HepG2 (cell line): ENCODE data around the gene RNH1. TPM values are rescaled to one million over a fixed set of nuclear protein-coding genes. Genes with fewer than 3 reads are reported as not detected.

ENCODE experiments used
- CREM ChIP-seq, 2 experiments: sonication (generic) in 1 of 2; formaldehyde crosslinking in 1 of 2; IDR thresholded peaks; 2 replicates each; pipeline versions ENCODE4 v1.4.0 to v1.6.1; 2016 to 2020; ENCODE audit warnings: antibody characterized with exemption in 1 of 2, mild to moderate bottlenecking in 1 of 2, missing genetic modification reagents in 1 of 2
- DPF2 ChIP-seq: sonication (generic); formaldehyde crosslinking; IDR thresholded peaks from 2 replicates; pipeline ENCODE4 v1.4.0; 2020; ENCODE audit warnings: mild to moderate bottlenecking, low read depth, missing genetic modification reagents, borderline replicate concordance
- EEA1 ChIP-seq: sonication (generic); formaldehyde crosslinking; IDR thresholded peaks from 2 replicates; pipeline ENCODE4 v1.5.1; 2020; ENCODE audit warnings: mild to moderate bottlenecking, missing genetic modification reagents, borderline replicate concordance
- ETV5 ChIP-seq: IDR thresholded peaks from 2 replicates; pipeline ENCODE4 v1.6.1; 2018; ENCODE audit warnings: missing biosample characterization, missing genetic modification reagents, inconsistent platforms, borderline replicate concordance
- FOXA1 ChIP-seq, 2 experiments: fragments of 450-650 bp in 1 of 2; sonication (generic) in 1 of 2; formaldehyde crosslinking in 1 of 2; IDR thresholded peaks; 2 replicates each; pipeline versions ENCODE4 v1.4.0 to v1.6.1; 2016 to 2020; ENCODE audit warnings: missing genetic modification reagents in 1 of 2
- HDAC1 ChIP-seq: sonication (generic); formaldehyde crosslinking; IDR thresholded peaks from 2 replicates; pipeline ENCODE4 v1.5.1; 2020; ENCODE audit warnings: mild to moderate bottlenecking, missing genetic modification reagents
- HOXA3 ChIP-seq: sonication (generic); formaldehyde crosslinking; IDR thresholded peaks from 2 replicates; pipeline ENCODE4 v1.5.0; 2020; ENCODE audit warnings: missing genetic modification reagents
- IRF2 ChIP-seq: IDR thresholded peaks from 2 replicates; pipeline ENCODE4 v1.6.1; 2018; ENCODE audit warnings: missing genetic modification reagents, missing compliant biosample characterization
- MAZ ChIP-seq, 2 experiments: sonication (generic) in 1 of 2; formaldehyde crosslinking in 1 of 2; IDR thresholded peaks; 2 replicates each; pipeline versions ENCODE4 v1.5.0 to v1.6.1; 2012 to 2020; ENCODE audit warnings: low read depth in 2 of 2, mild to moderate bottlenecking in 2 of 2, borderline replicate concordance in 1 of 2, improper control_type of control experiment in 1 of 2, low read length in 1 of 2, missing genetic modification reagents in 1 of 2, moderate library complexity in 1 of 2
- PLRG1 ChIP-seq: fragments of 450-650 bp; conservative IDR thresholded peaks from 2 replicates; pipeline ENCODE4 v1.6.1; 2016
- SP1 ChIP-seq, 2 experiments: fragments of 450-650 bp in 1 of 2; sonication (generic) in 1 of 2; formaldehyde crosslinking in 1 of 2; IDR thresholded peaks; 2 replicates each; pipeline versions ENCODE4 v1.4.0 to v1.6.1; 2016 to 2020; ENCODE audit warnings: missing genetic modification reagents in 1 of 2
- SP140L ChIP-seq: sonication (generic); formaldehyde crosslinking; IDR thresholded peaks from 2 replicates; pipeline ENCODE4 v1.4.0; 2020; ENCODE audit warnings: missing genetic modification reagents, borderline replicate concordance
- ZKSCAN5 ChIP-seq: sonication (generic); formaldehyde crosslinking; IDR thresholded peaks from 2 replicates; pipeline ENCODE4 v1.5.1; 2020; ENCODE audit warnings: mild to moderate bottlenecking, missing genetic modification reagents
- ZNF335 ChIP-seq: sonication (generic); formaldehyde crosslinking; IDR thresholded peaks from 2 replicates; pipeline ENCODE4 v1.4.0; 2020; ENCODE audit warnings: missing genetic modification reagents
- ZNF556 ChIP-seq: sonication (generic); formaldehyde crosslinking; IDR thresholded peaks from 2 replicates; pipeline ENCODE4 v1.4.0; 2020; ENCODE audit warnings: mild to moderate bottlenecking, missing genetic modification reagents, borderline replicate concordance
- ZNF564 ChIP-seq: sonication (generic); formaldehyde crosslinking; IDR thresholded peaks from 2 replicates; pipeline ENCODE4 v1.8.1; 2023; ENCODE audit warnings: mild to moderate bottlenecking, missing genetic modification reagents
- ZNF660 ChIP-seq: sonication (generic); formaldehyde crosslinking; IDR thresholded peaks from 2 replicates; pipeline ENCODE4 v1.5.1; 2020; ENCODE audit warnings: mild to moderate bottlenecking, low read depth, missing genetic modification reagents, borderline replicate concordance
- ZSCAN31 ChIP-seq: sonication (generic); formaldehyde crosslinking; IDR thresholded peaks from 2 replicates; pipeline ENCODE4 v1.5.0; 2020; ENCODE audit warnings: low read depth, mild to moderate bottlenecking, missing genetic modification reagents
- polyA plus RNA-seq, 8 experiments: library from polyadenylated mRNA; depleted of rRNA in 3 of 8; stranded (reverse) in 7 of 8; unstranded in 1 of 8; fragments of >200 nt; fragmentation: Illumina TruSeq in 4 of 8; extraction: Trizol in 4 of 8; gene quantifications; 2 replicates each; pipeline versions ENCODE4 v1.2.1 to v1.2.3, GENCODE V29; 2011 to 2016; ENCODE audit warnings: low read depth in 4 of 8, missing spikeins in 1 of 8, mixed read lengths in 1 of 8; ENCODE audit not compliant: insufficient read depth in 1 of 8
- total RNA-seq, 5 experiments: library from RNA; depleted of rRNA; stranded (reverse); fragments of >200 nt; fragmentation: Illumina TruSeq; extraction: Trizol; gene quantifications; 2 replicates each; pipeline ENCODE4 v1.2.3, GENCODE V29; 2016; ENCODE audit warnings: low read depth in 1 of 5
- TF ChIP-seq, protein P1 (sequence below): sonication (generic); formaldehyde crosslinking; IDR thresholded peaks from 2 replicates; pipeline ENCODE4 v1.8.0; 2023; ENCODE audit warnings: mild to moderate bottlenecking, missing genetic modification reagents
- TF ChIP-seq, protein P2 (sequence below): IDR thresholded peaks from 2 replicates; pipeline ENCODE4 v1.6.1; 2016; ENCODE audit warnings: missing genetic modification reagents, missing compliant biosample characterization
- TF ChIP-seq, protein P3 (sequence below): sonication (generic); formaldehyde crosslinking; IDR thresholded peaks from 2 replicates; pipeline ENCODE4 v1.9.0; 2022; ENCODE audit warnings: low read depth, missing genetic modification reagents
- TF ChIP-seq, protein P4 (sequence below): sonication (generic); formaldehyde crosslinking; IDR thresholded peaks from 2 replicates; pipeline ENCODE4 v1.8.1; 2023; ENCODE audit warnings: missing genetic modification reagents, mild to moderate bottlenecking, borderline replicate concordance
- TF ChIP-seq, protein P5 (sequence below): sonication (generic); formaldehyde crosslinking; IDR thresholded peaks from 2 replicates; pipeline ENCODE4 v1.4.0; 2020; ENCODE audit warnings: mild to moderate bottlenecking, low read depth, missing genetic modification reagents

Gene RNH1
- total and polyA plus RNA-seq, 2 of the 13 experiments (the other 11 are each of a cell fraction or from before 2014, with no cell fraction given): 36.0 to 74.1 TPM

DNA sequence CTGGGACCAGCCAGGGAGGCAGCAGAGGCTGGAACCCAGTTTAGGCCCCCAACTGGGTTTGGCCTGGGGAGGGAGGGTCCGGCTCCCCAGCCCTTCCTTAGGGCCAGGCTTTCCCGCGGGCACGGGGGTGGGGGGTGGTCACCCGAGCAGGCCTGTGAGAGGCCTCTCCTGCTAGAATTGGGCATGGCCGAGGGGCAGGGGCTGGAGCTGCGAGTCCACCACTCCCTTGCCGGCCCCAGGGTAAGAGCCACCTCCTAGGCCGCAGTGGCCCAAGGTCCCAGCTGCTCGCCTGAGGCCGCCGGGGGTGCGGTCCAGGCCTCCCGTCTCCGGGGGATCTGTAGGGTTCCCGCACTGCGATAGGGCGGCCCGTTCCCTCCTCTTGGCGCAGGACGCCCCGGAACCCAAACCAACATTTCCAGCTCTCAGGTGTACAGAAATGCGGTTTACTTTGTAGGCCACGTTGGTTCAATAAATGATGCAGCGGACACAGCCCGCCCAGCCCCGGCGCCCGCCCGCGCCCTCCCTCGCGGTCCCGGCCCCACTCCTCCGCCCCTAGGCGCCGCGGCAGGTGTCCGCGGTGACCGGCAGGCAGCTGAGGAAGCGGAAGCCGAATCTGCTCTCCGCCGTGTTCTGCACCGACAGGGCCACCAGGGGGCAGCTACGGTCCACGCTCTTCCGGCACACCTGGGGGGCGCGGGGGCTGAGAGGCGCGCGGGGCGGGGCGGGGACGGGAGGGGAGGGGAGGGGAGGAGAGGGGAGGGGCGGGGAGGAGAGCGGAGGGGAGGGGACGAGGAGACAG, 47.6 kb upstream of the RNH1 start (continued):
- TF ChIP-seq HDAC1 (CRISPR knock-in tag): peak; percentile 43; the same call in 1 of the 2 replicates
- TF ChIP-seq, protein P1, sequence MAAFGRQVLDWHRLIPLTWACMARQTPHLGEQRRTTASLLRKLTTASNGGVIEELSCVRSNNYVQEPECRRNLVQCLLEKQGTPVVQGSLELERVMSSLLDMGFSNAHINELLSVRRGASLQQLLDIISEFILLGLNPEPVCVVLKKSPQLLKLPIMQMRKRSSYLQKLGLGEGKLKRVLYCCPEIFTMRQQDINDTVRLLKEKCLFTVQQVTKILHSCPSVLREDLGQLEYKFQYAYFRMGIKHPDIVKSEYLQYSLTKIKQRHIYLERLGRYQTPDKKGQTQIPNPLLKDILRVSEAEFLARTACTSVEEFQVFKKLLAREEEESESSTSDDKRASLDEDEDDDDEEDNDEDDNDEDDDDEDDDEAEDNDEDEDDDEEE: no peak
- TF ChIP-seq ETV5 (CRISPR knock-in tag): peak; percentile 77
- no peak for TF ChIP-seq PLRG1
- no peak for TF ChIP-seq MAZ (IDR thresholded peaks at IDR 0.05; ENCODE audit: borderline replicate concordance, low read depth, low read length)
- TF ChIP-seq MAZ (CRISPR knock-in tag; IDR thresholded peaks at IDR 0.05; ENCODE audit: low read depth): peak; percentile 92
- TF ChIP-seq IRF2 (CRISPR knock-in tag): 0 out of 2 replicates have a peak, but pooled peaks have one; percentile 27
- TF ChIP-seq, protein P2, sequence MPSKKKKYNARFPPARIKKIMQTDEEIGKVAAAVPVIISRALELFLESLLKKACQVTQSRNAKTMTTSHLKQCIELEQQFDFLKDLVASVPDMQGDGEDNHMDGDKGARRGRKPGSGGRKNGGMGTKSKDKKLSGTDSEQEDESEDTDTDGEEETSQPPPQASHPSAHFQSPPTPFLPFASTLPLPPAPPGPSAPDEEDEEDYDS (CRISPR knock-in tag): no peak
- no peak for TF ChIP-seq ZKSCAN5
- no peak for TF ChIP-seq CREM (IDR thresholded peaks at IDR 0.05)
- no peak for TF ChIP-seq CREM (CRISPR knock-in tag; IDR thresholded peaks at IDR 0.05)
- TF ChIP-seq ZNF556 (CRISPR knock-in tag): no peak
- no peak for TF ChIP-seq SP140L (CRISPR knock-in tag)
- TF ChIP-seq EEA1: no peak
- TF ChIP-seq, protein P3, sequence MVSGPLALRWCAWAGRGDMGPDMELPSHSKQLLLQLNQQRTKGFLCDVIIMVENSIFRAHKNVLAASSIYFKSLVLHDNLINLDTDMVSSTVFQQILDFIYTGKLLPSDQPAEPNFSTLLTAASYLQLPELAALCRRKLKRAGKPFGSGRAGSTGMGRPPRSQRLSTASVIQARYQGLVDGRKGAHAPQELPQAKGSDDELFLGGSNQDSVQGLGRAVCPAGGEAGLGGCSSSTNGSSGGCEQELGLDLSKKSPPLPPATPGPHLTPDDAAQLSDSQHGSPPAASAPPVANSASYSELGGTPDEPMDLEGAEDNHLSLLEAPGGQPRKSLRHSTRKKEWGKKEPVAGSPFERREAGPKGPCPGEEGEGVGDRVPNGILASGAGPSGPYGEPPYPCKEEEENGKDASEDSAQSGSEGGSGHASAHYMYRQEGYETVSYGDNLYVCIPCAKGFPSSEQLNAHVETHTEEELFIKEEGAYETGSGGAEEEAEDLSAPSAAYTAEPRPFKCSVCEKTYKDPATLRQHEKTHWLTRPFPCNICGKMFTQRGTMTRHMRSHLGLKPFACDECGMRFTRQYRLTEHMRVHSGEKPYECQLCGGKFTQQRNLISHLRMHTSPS (CRISPR knock-in tag): no peak
- TF ChIP-seq HOXA3: 0 out of 2 replicates have a peak, but pooled peaks have one; percentile 46
- TF ChIP-seq FOXA1 (IDR thresholded peaks at IDR 0.05): no peak
- TF ChIP-seq FOXA1 (CRISPR knock-in tag; IDR thresholded peaks at IDR 0.05): no peak
- TF ChIP-seq ZNF335 (CRISPR knock-in tag): no peak
- no peak for TF ChIP-seq DPF2 (CRISPR knock-in tag)
- TF ChIP-seq, protein P4, sequence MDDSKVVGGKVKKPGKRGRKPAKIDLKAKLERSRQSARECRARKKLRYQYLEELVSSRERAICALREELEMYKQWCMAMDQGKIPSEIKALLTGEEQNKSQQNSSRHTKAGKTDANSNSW (CRISPR knock-in tag): no peak
- TF ChIP-seq, protein P5, sequence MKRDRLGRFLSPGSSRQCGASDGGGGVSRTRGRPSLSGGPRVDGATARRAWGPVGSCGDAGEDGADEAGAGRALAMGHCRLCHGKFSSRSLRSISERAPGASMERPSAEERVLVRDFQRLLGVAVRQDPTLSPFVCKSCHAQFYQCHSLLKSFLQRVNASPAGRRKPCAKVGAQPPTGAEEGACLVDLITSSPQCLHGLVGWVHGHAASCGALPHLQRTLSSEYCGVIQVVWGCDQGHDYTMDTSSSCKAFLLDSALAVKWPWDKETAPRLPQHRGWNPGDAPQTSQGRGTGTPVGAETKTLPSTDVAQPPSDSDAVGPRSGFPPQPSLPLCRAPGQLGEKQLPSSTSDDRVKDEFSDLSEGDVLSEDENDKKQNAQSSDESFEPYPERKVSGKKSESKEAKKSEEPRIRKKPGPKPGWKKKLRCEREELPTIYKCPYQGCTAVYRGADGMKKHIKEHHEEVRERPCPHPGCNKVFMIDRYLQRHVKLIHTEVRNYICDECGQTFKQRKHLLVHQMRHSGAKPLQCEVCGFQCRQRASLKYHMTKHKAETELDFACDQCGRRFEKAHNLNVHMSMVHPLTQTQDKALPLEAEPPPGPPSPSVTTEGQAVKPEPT (CRISPR knock-in tag): no peak
- no peak for TF ChIP-seq ZNF660 (CRISPR knock-in tag)
- TF ChIP-seq SP1 (IDR thresholded peaks at IDR 0.05): no peak
- 0 out of 2 replicates have a peak, but pooled peaks have one; percentile 25 for TF ChIP-seq SP1 (CRISPR knock-in tag; IDR thresholded peaks at IDR 0.05)
- TF ChIP-seq ZSCAN31 (CRISPR knock-in tag): no peak
- TF ChIP-seq ZNF564 (CRISPR knock-in tag): no peak
